Psoas muscle (tissue), 8 donors: Measurements from ENCODE around the gene ABCA2. TPM values are rescaled to one million over a fixed set of nuclear protein-coding genes. Genes with fewer than 3 reads are reported as not detected.

Experiments
- ATAC-seq, 4 donors: fragments of 200-7000 bp; cut with Tn5 transposase; one replicate each; pipeline ENCODE4 v1.9.1; 2020; ENCODE audit warnings: moderate library complexity in 3 of 4, mild to moderate bottlenecking in 2 of 4
- DNase-seq, 2 donors: peaks; one replicate each; pipeline ENCODE4 v3.0.0-alpha.2; 2020
- H3K27ac ChIP-seq: fragments of 200-600 bp; one replicate; pipeline ENCODE4 v1.8.0; 2022
- H3K27me3 ChIP-seq, 3 donors: fragments of 200-600 bp in 1 of 3; one replicate each; pipeline versions ENCODE4 v1.6.1 to v1.8.0; 2013 to 2022; ENCODE audit warnings: low read length in 2 of 3, mild to moderate bottlenecking in 2 of 3, moderate library complexity in 1 of 3; ENCODE audit not compliant: insufficient read depth in 3 of 3
- H3K36me3 ChIP-seq, 2 donors: fragments of 200-600 bp in 1 of 2; one replicate each; pipeline versions ENCODE4 v1.6.1 to v1.8.0; 2013 to 2022; ENCODE audit warnings: low read depth in 1 of 2, mild to moderate bottlenecking in 1 of 2, moderate library complexity in 1 of 2; ENCODE audit not compliant: insufficient read depth in 1 of 2
- H3K4me1 ChIP-seq: fragments of 200-600 bp; one replicate; pipeline ENCODE4 v1.8.0; 2022
- H3K4me3 ChIP-seq: fragments of 200-600 bp; one replicate; pipeline ENCODE4 v1.8.0; 2022; ENCODE audit warnings: mild to moderate bottlenecking
- H3K9me3 ChIP-seq: fragments of 200-600 bp; one replicate; pipeline ENCODE4 v1.8.0; 2022
- WGBS, 3 donors: extraction: QIAGEN DNeasy Blood & Tissue Kit; methylation state at CpG; one replicate each; pipeline versions ENCODE4 v1.1.6 to v1.1.7; 2013; 5-methylcytosine and 5-hydroxymethylcytosine counted together
- intact Hi-C, 2 donors: fragments of 100-400 bp; cut with DNase I; formaldehyde crosslinking; loops; one replicate each; pipeline versions ENCODE4 v1.11.0 to v1.14.2; 2022
- polyA plus RNA-seq, 3 donors: library from polyadenylated mRNA; stranded (reverse); fragments of 200-250 nt; gene quantifications; one replicate each; pipeline ENCODE4 v1.2.3, GENCODE V29; 2013
- total RNA-seq, 4 donors: library from RNA; stranded (reverse); fragmentation: NEBNext Ultra II Directional in 2 of 4; extraction: Animal tissue kit (Norgen Biotek cat#: 25700) in 2 of 4; gene quantifications; one replicate each; pipeline versions ENCODE4 v1.2.1 to v1.2.4, GENCODE V29; 2021 to 2023
- TF ChIP-seq, protein P1 (sequence below): fragments of 200-600 bp; IDR thresholded peaks from one replicate; pipeline ENCODE4 v1.8.0; 2022; ENCODE audit warnings: antibody characterized with exemption
- donor health status: healthy with polysubstance abuse.
- donor health status: DM: no; HTN: no; CAD: no; lungs with moderate emphysema.
- donor health status: Bipolar disorder and iron deficiency.
- donor health status: healthy.
- donor health status: DM: yes; HTN: yes; CAD: no.
- donor health status: DM: no; HTN: no; CAD: no.
- donor health status: DM: no; HTN: no; CAD: no.
- donor health status: DM: yes; HTN: yes; CAD: no.

The ABCA2 gene
- total and polyA plus RNA-seq, 7 donors, result 6.9 to 23.5 (median 12.2) TPM

DNA sequence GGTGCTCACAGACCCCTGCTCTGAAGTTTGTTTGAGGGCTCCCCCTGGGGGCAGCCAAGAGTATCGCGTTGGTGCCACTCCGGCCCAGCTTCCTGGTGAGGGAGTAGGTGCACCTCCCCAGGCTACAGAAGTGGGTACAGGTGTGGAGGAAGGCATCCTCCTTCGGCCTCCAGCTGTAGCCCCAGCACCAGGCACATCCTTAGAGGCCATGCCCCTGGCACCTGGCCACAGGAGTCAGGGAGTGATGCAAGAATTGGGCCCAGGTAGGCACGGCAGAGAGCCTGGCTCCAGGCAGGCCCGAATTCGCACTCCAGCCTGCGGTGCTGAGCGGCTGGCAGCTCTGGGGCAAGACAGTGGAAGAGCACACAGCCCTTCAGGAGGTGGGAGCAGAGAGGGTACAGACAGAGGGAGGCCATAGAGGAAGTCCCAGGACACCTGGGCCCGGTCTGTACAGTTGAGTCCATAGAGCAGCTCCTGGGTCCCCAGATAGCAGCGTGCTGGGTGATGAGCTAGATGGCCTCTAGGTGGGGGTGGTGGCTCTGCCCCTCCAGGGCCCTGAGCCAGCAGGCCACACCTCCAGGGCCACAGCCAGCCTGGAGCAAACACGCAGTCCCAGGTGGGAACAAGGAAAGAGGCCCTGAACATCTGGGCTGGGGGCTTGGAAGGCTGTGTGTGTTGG lies 40.0 kb upstream of the ABCA2 start:
- H3K4me3 ChIP-seq, result no peak overlapping the region
- DNase-seq, result peak; percentile 74 to 87
- no peaks in the 10 kb centered on the region for H3K9me3 ChIP-seq
- intact Hi-C loops, result loop anchor here (10.0 kb wide), 1 partner anchor 283 kb away; no protein-coding TSS in a partner anchor
- peaks cover 4% of the 10 kb centered on the region for H3K4me1 ChIP-seq
- H3K27ac ChIP-seq, result no peak overlapping the region
- ATAC-seq, result peak; percentile 55 to 71 (median 66)
- WGBS, 3 donors, result 57 to 59% (median 59%) methylated on average over 12 of the region's 12 CpGs
- TF ChIP-seq, protein P1, sequence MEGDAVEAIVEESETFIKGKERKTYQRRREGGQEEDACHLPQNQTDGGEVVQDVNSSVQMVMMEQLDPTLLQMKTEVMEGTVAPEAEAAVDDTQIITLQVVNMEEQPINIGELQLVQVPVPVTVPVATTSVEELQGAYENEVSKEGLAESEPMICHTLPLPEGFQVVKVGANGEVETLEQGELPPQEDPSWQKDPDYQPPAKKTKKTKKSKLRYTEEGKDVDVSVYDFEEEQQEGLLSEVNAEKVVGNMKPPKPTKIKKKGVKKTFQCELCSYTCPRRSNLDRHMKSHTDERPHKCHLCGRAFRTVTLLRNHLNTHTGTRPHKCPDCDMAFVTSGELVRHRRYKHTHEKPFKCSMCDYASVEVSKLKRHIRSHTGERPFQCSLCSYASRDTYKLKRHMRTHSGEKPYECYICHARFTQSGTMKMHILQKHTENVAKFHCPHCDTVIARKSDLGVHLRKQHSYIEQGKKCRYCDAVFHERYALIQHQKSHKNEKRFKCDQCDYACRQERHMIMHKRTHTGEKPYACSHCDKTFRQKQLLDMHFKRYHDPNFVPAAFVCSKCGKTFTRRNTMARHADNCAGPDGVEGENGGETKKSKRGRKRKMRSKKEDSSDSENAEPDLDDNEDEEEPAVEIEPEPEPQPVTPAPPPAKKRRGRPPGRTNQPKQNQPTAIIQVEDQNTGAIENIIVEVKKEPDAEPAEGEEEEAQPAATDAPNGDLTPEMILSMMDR, result peak; percentile 73
- peaks cover 0 to 10% (median 5%) of the 10 kb centered on the region in 3 donors for H3K27me3 ChIP-seq
- no peaks in the 10 kb centered on the region for H3K36me3 ChIP-seq

DNA sequence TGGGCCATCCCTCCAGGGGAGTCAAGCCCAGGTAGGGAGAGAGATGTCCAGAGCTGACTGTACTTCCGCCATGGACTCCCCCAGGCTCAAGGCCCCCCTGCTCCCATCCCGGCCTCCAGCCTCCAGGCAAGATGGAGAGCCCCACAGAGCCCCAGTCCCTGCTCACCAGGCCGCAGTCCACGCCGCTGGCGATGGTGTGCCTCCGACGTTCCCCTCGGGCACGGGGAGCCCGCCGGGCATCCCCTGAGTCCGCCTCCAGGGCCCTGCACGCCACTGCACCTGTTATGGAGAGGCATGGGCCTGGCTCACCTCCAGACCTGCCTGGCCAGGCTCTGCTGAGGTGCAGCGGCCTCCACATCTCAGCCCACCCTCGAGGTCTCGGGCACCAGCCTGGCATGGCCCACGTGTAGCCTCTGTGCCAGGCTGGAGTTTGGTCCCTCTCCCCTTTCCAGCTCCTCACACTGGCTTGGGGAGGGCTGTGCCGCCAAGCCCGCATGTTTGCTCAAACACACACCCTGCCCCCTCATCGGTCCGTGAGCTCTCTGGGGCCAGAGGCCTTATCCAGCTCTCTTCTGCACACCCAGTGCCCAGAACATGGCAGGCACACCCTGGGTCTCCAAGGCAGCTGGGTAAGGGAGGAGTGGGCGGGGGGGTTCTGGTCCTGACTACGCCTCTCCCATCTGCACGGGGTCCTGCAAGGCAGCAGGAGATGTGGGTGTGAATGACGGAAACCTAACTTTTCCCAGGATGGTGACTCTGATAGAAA lies 38.2 kb upstream of the ABCA2 start:
- DNase-seq, result no peak
- peaks cover 4% of the 10 kb centered on the region for H3K4me1 ChIP-seq
- TF ChIP-seq, protein P1, result no peak
- intact Hi-C loops, result loop anchor here (10.0 kb wide), 1 partner anchor 281 kb away; no protein-coding TSS in a partner anchor
- ATAC-seq, result no peak
- H3K27me3 ChIP-seq, result peaks cover 0 to 10% (median 5%) of the 10 kb centered on the region in 3 donors
- H3K4me3 ChIP-seq, result no peak overlapping the region
- WGBS, 3 donors, result 82 to 91% (median 82%) methylated on average over 23 to 26 of the region's 26 CpGs
- H3K27ac ChIP-seq, result no peak overlapping the region
- no peaks in the 10 kb centered on the region for H3K9me3 ChIP-seq
- H3K36me3 ChIP-seq, result no peaks in the 10 kb centered on the region

DNA sequence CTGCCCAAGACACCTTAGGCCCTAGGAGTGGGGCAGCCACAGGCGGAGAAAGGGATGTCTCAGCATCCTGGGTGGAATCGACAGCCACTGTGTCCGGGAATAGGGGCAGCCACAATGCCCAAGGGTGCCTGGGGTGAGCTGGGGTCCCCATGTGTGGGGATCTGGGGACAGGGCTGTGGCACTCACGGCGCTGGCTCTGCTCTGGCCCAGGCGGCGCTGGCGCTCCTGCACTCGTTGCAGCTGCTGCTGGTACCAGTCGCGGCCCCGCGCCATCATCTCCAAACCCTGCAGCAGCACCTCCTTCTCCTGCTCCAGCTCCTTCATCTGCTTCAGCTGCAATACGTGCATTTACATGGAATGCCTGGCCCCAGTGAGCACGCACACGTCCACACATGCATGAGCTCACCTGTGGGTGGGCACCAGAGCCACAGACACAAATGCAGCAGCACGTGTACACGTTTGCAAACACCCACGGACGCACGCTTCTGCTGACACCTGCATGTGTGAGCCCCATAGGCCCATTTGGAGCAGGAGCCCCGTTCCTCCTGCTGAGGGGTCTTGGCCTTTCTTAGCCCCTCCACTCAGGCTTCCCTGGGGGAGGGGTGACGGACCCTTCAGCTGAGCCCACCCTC lies 37.4 kb upstream of the ABCA2 start:
- H3K27me3 ChIP-seq, result peaks cover 0 to 10% (median 5%) of the 10 kb centered on the region in 3 donors
- H3K9me3 ChIP-seq, result no peaks in the 10 kb centered on the region
- H3K4me1 ChIP-seq, result no peaks in the 10 kb centered on the region
- TF ChIP-seq, protein P1, result no peak
- intact Hi-C loops, result loop anchor here (2.0 to 10.0 kb wide), 2 partner anchors 19 to 281 kb away; partner anchors contain the start of gene NPDC1 (in 1 of the 2)
- 93 to 95% (median 93%) methylated on average over 22 to 23 of the region's 23 CpGs for WGBS, 3 donors
- DNase-seq (no peak), ATAC-seq (no peak)
- no peak overlapping the region for H3K27ac ChIP-seq
- no peaks in the 10 kb centered on the region for H3K36me3 ChIP-seq
- H3K4me3 ChIP-seq, result no peak overlapping the region

DNA sequence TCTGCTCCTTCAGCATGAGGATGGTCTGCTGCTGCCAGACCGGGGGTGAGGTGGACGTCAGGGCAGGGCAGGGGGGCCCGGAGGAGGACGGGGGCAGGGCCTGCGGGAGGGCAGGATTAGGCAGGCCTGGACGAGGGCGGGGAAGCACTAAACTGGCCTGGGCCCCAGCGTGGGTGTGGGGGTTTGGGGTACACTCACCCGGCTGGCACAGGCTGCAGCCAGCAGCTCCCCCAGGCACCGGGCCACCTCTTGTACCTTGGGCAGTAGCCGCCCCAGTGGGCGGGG lies 36.8 kb upstream of the ABCA2 start:
- no peak for ATAC-seq
- intact Hi-C loops, result loop anchor here (2.0 to 10.0 kb wide), 2 partner anchors 18 to 280 kb away; partner anchors contain the start of gene NPDC1 (in 1 of the 2)

More for the DNA sequence above, 36.8 kb upstream of the ABCA2 start:
- no peak overlapping the region for H3K4me3 ChIP-seq
- no peak overlapping the region for H3K27ac ChIP-seq
- H3K9me3 ChIP-seq, result no peaks in the 10 kb centered on the region
- H3K4me1 ChIP-seq, result no peaks in the 10 kb centered on the region
- H3K27me3 ChIP-seq, result peaks cover 0 to 10% (median 5%) of the 10 kb centered on the region in 3 donors
- TF ChIP-seq, protein P1, result no peak
- no peaks in the 10 kb centered on the region for H3K36me3 ChIP-seq
- no peak for DNase-seq
- 85 to 91% (median 87%) methylated on average over 12 of the region's 12 CpGs for WGBS, 3 donors
